Measurements from ENCODE around the gene PLPPR3.
"Not testable (repeated sequence)": the region's sequence is repeated elsewhere in the genome, so short reads cannot be mapped to it uniquely, and the experiment has no call there.

Gene PLPPR3

GRCh38 chr19:853014-853585 is 31.3 kb upstream of the PLPPR3 start:
- DNase-seq = no peak

- peak; percentile 22 to 26 for DNase-seq
Measured at GRCh38 chr19:852136-853013, 30.6 kb upstream of the PLPPR3 start, which contains the start of gene ELANE. Gene ELANE, plus strand, starts transcription at chr19:852303. Its CDS starts 26 bp downstream, at chr19:852329.

GRCh38 chr19:850979-851335 is 29.2 kb upstream of the PLPPR3 start:
- DNase-seq = no peak

DNA sequence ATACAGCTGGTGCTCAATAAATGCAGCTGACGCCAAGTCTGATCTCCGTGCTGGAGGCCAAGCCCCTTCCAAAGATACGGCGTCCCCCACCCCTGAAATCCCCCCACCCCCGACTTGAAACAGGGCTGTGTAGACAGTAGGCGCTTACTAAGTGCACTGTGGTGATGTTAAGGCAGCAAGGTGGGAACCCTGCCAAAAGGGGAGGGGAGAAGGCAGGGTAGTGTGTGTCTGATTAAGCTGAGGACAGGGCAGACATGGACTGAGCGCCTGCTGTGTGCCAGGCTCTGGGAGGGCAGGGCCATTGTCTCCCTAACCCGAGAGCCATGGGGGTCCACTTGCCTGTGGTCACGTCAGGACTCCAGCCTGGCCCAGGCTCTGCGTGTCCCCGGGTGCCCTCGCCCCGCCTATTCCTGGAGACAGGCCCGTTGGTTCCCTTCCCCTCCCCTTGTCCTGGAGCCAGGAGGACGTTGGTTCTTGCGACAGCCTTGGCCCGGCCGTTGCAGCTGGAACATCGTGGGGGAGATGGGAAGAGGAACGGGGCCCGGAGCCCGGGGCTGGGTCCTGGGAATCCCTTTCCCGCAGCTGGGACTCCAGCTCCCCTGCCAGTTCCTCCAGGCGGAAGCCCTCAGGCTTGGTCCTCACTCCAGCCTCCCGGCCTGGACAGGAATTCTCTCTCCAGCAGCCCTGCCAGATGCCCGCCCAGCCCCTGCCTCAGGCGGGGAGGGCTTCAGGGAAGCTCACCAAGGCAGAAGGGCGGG is 28.6 kb upstream of the PLPPR3 start:
- peak; percentile 67 for DNase-seq

- DNase-seq = not testable (repeated sequence)
Measured at GRCh38 chr19:849195-849594, 27.4 kb upstream of the PLPPR3 start.

DNA sequence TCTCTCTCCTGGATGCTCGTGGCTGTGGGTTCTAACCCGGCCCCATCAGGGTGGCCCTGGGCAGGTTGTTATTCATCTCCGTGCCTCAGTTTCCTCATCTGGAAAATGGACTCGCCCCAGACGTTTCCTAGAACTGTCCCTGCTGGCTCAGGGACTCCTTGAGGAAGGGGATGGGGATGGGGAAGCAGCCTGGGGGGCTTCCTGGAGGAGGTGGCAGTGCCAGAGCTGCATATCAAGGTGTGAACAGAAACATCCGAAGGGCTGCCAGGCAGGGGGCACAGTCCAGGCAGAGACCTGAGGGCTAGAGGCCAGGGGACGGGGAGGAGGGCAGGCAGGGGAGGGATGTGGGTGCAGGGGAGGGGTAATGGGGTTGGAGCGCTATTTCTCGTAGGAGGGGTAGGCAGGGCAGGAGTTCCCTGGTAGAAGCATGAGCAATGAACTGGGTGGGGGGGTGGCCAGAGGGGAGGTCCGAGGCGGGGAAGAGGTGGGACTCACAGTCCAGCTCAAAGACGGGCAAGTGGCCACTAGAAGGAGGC is 26.7 kb upstream of the PLPPR3 start:
- peak; percentile 39 to 43 for DNase-seq

- no peak for DNase-seq
Measured at GRCh38 chr19:845707-846521, 24.2 kb upstream of the PLPPR3 start.

- peak in 1 of 2 experiments; percentile 31 for DNase-seq
Measured at GRCh38 chr19:844546-844971, 22.8 kb upstream of the PLPPR3 start.

DNA sequence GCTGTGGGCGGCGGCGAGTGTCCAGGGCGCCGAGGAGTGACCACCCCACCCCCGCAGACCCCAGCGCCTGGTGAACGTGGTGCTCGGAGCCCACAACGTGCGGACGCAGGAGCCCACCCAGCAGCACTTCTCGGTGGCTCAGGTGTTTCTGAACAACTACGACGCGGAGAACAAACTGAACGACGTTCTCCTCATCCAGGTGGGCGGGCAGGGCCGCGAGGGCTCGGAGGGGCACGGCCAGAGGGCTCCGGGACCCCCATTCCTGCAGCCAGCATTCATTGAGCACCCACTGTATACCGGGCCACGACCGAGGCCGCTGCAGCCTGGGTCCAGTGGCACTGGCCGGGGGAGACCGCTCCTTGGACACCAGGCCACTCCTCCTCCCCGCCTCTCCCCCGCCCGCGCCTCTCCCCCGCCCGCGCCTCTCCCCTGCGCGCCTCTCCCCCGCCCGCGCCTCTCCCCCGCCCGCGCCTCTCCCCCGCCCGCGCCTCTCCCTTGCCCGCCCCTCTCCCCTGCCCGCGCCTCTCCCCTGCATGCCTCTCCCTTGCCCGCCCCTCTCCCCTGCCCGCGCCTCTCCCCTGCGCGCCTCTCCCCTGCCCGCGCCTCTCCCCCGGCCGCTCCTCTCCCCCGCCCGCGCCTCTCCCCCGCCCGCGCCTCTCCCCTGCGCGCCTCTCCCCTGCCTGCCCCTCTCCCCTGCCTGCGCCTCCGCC is 22.2 kb upstream of the PLPPR3 start:
- DNase-seq = no peak

DNA sequence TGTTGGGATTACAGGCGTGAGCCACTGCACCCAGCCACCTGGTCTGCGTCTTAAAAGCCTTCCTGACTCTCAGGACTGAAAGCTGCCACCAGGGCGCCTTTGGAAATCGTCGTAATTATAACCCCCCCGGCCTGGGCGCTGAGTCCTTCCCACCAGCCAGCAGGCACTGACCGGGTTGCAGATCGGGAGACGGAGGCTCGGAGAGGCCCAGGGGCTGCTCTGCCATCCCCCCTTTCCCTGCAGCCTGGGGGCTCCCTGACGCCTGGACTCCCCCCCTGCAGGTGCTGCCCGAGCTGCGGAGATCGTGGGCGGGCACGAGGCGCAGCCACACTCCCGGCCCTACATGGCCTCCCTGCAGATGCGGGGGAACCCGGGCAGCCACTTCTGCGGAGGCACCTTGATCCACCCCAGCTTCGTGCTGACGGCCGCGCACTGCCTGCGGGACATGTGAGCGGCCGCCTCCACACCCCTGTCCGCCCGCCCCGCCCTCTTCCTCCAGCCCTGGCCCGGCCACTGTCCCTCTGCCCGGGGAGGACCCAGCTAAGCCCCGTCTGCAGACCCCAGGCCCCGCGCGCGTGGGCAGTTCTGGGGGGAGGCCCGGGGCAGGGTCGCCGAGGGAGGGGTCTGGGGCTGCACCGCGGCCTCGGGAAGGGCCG is 21.6 kb upstream of the PLPPR3 start:
- DNase-seq = no peak

GRCh38 chr19:842802-843179 is 21.0 kb upstream of the PLPPR3 start:
- DNase-seq = not testable (repeated sequence)

DNA sequence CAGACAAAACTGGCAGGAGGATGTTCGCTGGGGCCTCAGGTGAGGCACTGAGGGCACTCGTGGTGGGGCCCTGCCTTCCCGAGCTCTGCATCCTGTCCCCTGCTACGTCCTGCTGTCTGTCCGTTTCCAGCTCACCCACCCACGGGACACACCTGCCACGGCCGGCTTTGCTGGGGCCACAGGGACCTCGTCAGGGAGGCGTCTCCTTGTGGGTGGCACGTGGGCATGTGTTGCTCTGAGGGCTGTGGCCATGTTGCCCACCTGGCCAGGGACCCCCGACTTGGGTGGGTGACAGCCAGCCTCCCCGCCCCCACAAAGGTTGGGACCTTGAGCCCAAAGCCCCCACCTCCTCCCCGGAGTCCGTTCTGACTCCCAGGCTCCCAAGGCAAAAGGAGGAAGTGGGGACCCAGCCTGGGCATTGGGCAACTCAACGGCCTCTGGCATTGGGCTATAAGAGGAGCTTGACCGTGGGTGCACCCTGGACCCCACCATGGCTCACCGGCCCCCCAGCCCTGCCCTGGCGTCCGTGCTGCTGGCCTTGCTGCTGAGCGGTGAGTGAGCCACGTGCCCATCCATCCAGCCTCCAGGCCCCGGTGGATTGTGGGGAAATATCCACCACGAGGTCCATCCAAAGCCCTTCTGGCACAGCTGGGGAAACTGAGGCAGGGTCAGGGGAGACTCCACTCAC is 18.9 kb upstream of the PLPPR3 start, which contains the start of gene PRTN3:
PRTN3 (plus strand) TSS at position 481 of the 688 bp plus-strand sequence; CDS start at position 491, 10 bp downstream.
- peak; percentile 45 to 50 for DNase-seq

DNA sequence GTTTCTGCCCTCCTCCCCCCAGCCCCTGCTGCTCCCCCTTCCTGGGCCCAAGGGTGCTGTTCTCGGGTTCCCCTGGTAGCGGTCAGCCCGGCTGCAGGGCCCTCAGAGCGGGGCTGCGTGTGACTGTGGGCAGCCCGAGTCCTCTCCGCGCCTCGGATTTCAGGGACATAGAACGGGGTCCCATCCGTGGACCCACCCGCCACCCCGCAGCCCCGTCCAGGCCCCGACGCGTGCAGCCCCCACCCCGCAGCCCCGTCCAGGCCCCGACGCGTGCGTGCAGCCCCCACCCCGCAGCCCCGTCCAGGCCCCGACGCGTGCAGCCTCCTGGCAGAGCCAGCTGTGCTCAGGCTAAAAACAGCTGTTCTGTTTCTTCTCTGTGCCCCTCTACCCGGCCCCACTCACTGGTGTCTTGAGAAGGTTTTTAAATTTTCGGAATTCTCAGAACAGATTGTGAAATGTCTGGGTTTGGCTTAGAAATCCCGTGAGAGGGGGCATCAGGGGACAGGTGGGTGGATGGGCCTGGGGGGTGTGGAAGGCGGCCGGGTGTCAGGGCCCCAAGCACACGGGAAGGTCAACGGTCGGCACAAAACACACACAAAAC is 13.6 kb upstream of the PLPPR3 start:
- DNase-seq = no peak

GRCh38 chr19:834216-834615 is 12.5 kb upstream of the PLPPR3 start:
- DNase-seq = no peak

DNA sequence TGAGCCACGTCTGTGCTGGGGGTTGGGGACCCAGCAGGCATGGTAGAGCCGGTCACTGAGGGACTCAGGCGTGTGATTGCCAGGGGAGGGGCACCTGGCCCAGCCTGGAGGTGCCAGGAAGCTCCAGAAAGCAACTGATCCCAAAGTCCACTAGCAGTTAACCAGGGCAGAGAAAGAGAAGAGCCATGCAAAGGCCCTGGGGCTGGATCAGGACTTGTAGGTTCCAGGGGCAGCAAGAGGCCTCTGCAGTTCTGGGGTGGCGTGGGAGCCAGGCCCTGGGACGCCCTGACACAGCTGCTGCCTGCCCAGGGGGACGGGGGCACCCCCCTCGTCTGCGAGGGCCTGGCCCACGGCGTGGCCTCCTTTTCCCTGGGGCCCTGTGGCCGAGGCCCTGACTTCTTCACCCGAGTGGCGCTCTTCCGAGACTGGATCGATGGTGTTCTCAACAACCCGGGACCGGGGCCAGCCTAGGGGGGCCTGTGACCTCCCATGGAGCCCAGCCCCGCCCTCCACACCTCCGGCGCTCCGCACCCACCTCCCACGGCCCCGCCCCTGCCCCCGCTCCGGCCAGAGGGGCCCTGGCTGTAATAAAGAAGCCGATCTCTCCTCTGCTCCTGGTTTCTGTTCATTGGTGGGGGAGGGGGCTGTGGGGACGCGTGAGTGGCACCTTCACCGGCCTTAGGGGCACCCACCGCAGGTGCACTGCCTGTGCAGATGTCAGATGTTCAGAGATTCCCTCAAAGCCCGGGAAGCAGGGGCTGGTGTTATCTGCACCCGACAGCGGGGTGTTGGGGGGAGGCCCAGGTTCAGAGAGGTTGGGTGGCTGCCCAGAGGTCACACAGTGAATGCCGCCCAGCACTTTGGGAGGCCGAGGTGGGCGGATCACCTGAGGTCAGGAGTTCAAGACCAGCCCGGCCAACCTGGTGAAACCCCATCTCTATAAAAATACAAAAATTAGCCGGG is 9.9 kb upstream of the PLPPR3 start:
- no peak for DNase-seq

DNA sequence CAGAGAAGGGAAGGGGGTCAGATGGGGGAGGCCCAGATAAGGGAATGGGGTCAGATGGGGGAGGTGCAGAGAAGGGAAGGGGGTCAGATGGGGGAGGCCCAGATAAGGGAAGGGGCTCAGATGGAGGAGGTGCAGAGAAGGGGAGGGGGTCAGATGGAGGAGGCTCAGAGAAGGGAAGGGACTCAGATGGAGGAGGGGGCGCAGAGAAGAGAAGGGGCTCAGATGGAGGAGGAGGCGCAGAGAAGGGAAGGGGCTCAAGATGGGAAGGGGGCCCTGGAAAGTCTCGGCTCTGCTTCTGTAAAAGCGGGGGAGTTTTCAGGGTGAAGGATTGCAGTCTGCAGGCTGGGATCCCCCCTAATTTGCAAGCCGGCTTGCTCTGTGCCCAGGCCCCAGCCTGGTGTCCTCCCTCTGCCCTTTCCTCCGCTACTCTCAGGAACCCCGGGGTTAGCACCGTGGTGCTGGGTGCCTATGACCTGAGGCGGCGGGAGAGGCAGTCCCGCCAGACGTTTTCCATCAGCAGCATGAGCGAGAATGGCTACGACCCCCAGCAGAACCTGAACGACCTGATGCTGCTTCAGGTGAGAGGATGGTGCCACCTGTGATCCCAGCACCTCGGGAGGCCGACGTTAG is 7.5 kb upstream of the PLPPR3 start:
- no peak for DNase-seq

DNA sequence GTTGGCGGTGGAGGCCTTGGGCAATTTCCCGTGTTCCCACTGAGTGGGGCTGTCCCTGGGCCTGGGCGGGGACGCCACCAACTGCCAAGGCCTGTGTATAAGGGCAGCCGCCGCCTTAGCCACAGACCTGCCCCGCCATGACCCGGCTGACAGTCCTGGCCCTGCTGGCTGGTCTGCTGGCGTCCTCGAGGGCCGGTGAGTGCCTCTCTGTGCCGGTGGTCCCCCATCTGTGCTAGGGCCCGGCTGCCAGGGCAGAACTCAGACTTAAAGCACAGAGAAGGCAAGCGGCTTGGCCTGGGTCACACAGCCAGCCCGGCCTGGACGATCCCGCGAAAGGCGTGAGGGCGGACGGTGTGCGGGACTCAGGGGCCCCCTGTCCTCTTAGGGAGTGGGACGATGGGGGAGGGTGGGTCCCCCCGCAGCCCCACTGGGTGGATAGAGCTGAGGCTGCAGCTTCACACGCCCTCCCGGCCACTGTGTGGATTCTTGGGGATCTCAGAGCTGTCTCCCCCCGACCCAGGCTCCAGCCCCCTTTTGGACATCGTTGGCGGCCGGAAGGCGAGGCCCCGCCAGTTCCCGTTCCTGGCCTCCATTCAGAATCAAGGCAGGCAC is 6.1 kb upstream of the PLPPR3 start, which contains the start of gene AZU1:
AZU1 (plus strand) TSS at position 128 of the 612 bp plus-strand sequence; CDS start at position 138, 10 bp downstream.
- peak; percentile 70 to 71 for DNase-seq

DNA sequence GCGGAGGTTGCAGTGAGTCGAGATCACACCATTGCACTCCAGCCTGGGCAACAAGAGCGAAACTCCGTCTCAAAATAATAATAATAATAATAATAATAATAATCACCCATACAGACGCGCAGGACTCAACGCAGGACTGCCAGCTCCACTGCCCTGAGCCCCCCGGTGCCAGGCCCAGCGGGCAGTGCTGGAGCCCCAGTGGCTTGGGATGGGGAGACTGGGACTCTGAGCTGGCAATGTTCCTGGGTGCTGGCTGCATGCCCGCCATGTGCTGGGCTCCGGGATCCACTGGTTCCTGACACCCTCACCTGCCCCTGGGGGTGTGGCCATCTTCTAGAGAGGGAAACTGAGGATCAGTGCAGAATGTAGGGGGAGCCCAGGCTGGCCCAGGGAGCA is 5.6 kb upstream of the PLPPR3 start:
- no peak for DNase-seq
